Measurements from ENCODE around the gene ADGRB3. TPM values are rescaled to one million over a fixed set of nuclear protein-coding genes. Genes with fewer than 3 reads are reported as not detected.
"Not testable (repeated sequence)": the region's sequence is repeated elsewhere in the genome, so short reads cannot be mapped to it uniquely, and the experiment has no call there.

The ADGRB3 gene
- total and polyA plus RNA-seq, 4 donors = 26.9 to 99.7 (median 60.2) TPM

DNA sequence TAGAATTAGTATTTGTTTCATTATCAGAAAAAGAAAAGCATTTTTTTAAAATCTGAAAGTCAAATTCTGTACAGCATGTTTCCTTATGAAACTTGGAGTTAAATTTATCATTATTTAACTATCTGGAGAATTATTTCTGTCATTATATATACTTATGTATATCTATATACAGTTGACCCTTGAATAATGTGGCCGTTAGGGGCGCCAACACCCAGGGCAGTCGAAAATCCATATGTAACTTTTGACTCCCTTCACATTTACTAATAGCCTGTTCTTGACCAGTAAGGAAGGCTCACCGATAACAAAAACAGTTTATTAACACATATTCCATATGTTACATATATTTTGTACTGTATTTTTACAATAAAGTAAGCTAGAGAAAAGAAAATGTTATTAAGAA, 341.2 kb downstream of the ADGRB3 start:
- H3K36me3 ChIP-seq (ENCODE audit: control insufficient read depth, insufficient read depth, low read length) = peaks cover 2% of the 10 kb centered on the region
- no peaks in the 10 kb centered on the region for H3K27me3 ChIP-seq (ENCODE audit: control insufficient read depth, insufficient read depth, low read length)
- no peak overlapping the region for H3K4me3 ChIP-seq (ENCODE audit: low read depth, low read length)
- H3K27ac ChIP-seq (ENCODE audit: low read depth, low read length) = no peak overlapping the region
- no peak for DNase-seq (ENCODE audit: low read depth in 4 of 6, low spot score in 6 of 6)
- WGBS (ENCODE audit: insufficient coverage) = no CpG with 5 or more reads among the region's 4 CpGs
- no peaks in the 10 kb centered on the region for H3K4me1 ChIP-seq (ENCODE audit: control insufficient read depth, insufficient read depth, low read length)
- H3K9me3 ChIP-seq (ENCODE audit: control insufficient read depth, insufficient read depth, low read length) = no peaks in the 10 kb centered on the region

DNA sequence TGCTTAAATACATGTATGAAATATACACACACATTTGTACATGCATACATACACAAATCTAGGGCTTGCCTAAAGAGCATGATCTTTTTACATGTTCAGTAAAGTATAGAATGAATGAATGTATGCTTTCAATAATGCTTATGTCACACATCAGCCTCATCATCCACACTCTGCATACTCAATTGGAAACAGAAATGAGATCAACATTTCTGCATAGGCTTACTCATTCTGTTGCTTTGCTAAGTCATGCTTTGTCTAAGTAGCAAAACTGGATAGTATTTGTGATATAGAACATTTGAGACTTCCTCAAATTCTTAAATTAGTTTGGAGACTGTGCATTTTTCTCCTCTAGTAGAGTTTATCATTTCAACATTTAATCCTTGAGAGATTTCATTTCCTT, 343.3 kb downstream of the ADGRB3 start:
- no peaks in the 10 kb centered on the region for H3K9me3 ChIP-seq (ENCODE audit: control insufficient read depth, insufficient read depth, low read length)
- H3K36me3 ChIP-seq (ENCODE audit: control insufficient read depth, insufficient read depth, low read length) = no peaks in the 10 kb centered on the region
- H3K27ac ChIP-seq (ENCODE audit: low read depth, low read length) = no peak overlapping the region
- DNase-seq (ENCODE audit: low read depth in 4 of 6, low spot score in 6 of 6) = no peak
- no peak overlapping the region for H3K4me3 ChIP-seq (ENCODE audit: low read depth, low read length)
- H3K27me3 ChIP-seq (ENCODE audit: control insufficient read depth, insufficient read depth, low read length) = no peaks in the 10 kb centered on the region
- H3K4me1 ChIP-seq (ENCODE audit: control insufficient read depth, insufficient read depth, low read length) = no peaks in the 10 kb centered on the region

DNA sequence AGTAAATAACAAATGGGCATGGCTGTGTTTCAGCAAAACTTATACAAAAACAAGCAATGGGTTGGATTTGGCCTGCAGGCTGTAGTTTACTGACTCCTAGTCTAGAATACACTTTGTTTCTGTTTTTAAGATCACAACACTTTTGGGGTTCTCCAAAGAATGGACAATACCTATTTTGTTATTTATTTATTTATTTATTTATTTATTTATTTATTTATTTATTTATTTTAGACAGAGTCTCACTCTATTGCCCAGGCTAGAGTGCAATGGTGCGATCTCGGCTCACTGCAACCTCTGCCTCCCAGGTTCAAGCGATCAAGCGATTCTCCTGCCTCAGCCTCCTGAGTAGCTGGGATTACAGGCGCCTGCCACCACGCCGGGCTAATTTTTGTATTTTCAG, 346.6 kb downstream of the ADGRB3 start:
- not testable (repeated sequence) for H3K27ac ChIP-seq (ENCODE audit: low read depth, low read length); H3K36me3 ChIP-seq (ENCODE audit: control insufficient read depth, insufficient read depth, low read length); H3K27me3 ChIP-seq (ENCODE audit: control insufficient read depth, insufficient read depth, low read length); DNase-seq (ENCODE audit: low read depth in 4 of 6, low spot score in 6 of 6); H3K4me1 ChIP-seq (ENCODE audit: control insufficient read depth, insufficient read depth, low read length); H3K9me3 ChIP-seq (ENCODE audit: control insufficient read depth, insufficient read depth, low read length); H3K4me3 ChIP-seq (ENCODE audit: low read depth, low read length)
- WGBS (ENCODE audit: insufficient coverage) = 96% methylated on average over 7 of the region's 7 CpGs

DNA sequence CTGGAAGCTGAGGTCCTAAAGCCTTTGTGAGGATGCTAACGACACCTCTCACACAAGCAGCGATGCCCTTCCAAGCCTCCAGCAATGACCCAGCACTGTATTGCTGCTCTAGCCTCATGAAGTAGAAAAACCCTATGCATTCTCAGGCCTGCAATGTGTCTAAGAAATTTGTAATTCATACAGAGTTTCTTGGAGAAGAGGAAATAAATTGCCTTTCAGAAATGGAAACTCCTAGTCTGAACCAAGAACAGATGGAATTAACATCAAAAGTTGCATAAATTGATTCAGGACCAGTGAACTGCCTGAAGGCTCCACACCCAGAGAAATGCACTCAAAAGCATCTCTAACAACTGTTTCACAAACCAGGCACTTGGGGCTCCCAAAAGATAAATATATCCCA, 353.6 kb downstream of the ADGRB3 start:
- H3K4me3 ChIP-seq (ENCODE audit: low read depth, low read length) = no peak overlapping the region
- WGBS (ENCODE audit: insufficient coverage) = 92% methylated on average over 2 of the region's 2 CpGs
- no peak overlapping the region for H3K27ac ChIP-seq (ENCODE audit: low read depth, low read length)
- DNase-seq (ENCODE audit: low read depth in 4 of 6, low spot score in 6 of 6) = no peak
- H3K27me3 ChIP-seq (ENCODE audit: control insufficient read depth, insufficient read depth, low read length) = no peaks in the 10 kb centered on the region
- H3K4me1 ChIP-seq (ENCODE audit: control insufficient read depth, insufficient read depth, low read length) = no peaks in the 10 kb centered on the region
- no peaks in the 10 kb centered on the region for H3K36me3 ChIP-seq (ENCODE audit: control insufficient read depth, insufficient read depth, low read length)
- no peaks in the 10 kb centered on the region for H3K9me3 ChIP-seq (ENCODE audit: control insufficient read depth, insufficient read depth, low read length)

DNA sequence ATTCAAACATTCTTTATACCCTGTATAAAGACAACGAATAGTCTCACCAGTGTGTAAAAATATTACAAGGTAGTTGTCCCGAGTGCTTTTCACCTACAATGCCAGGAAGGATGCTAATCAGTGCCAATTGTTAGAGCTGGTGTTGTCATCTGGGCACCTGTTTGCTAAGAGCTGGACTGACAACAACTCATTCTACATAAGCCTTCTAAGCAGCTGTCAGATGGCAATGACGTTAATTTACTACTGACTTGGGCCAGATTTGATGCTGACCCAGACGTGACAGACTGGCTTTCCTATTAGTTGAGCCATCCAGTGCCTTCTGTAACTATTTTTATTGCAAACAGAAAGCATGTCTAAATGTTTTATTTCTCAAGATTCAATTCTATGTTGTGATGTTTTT, 355.2 kb downstream of the ADGRB3 start:
- H3K27me3 ChIP-seq (ENCODE audit: control insufficient read depth, insufficient read depth, low read length) = no peaks in the 10 kb centered on the region
- H3K4me3 ChIP-seq (ENCODE audit: low read depth, low read length) = no peak overlapping the region
- 75% methylated on average over 1 of the region's 4 CpGs for WGBS (ENCODE audit: insufficient coverage)
- H3K27ac ChIP-seq (ENCODE audit: low read depth, low read length) = no peak overlapping the region
- H3K4me1 ChIP-seq (ENCODE audit: control insufficient read depth, insufficient read depth, low read length) = no peaks in the 10 kb centered on the region
- H3K9me3 ChIP-seq (ENCODE audit: control insufficient read depth, insufficient read depth, low read length) = no peaks in the 10 kb centered on the region
- no peaks in the 10 kb centered on the region for H3K36me3 ChIP-seq (ENCODE audit: control insufficient read depth, insufficient read depth, low read length)
- DNase-seq (ENCODE audit: low read depth in 4 of 6, low spot score in 6 of 6) = peak in 2 of 6 donors; percentile 25 to 35

DNA sequence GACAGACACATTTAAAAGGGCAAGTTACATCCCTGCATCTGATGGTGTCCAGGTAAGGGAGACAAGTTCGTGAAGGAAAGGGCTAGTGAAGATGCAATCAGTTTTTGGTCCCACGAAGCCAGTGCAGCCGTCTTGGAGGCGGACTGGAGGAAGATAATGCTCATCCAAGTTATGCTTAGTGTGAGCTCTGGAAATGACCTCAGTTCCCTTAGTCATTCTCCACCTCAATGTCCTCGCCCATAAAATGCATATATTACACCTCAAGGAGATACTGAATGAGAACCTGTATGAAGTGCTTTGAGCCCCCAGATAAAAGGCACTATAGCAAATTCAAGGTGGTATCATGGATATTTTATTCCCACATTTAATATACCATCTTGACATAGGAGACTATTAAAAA, 358.8 kb downstream of the ADGRB3 start:
- peak in 1 of 6 donors; percentile 32 for DNase-seq (ENCODE audit: low read depth in 4 of 6, low spot score in 6 of 6)
- Histone ChIP-seq H3K4me3 (ENCODE audit: low read depth, low read length) (no peak overlapping the region), H3K4me1 (ENCODE audit: control insufficient read depth, insufficient read depth, low read length) (no peaks in the 10 kb centered on the region), H3K36me3 (ENCODE audit: control insufficient read depth, insufficient read depth, low read length) (no peaks in the 10 kb centered on the region), H3K9me3 (ENCODE audit: control insufficient read depth, insufficient read depth, low read length) (no peaks in the 10 kb centered on the region), H3K27me3 (ENCODE audit: control insufficient read depth, insufficient read depth, low read length) (no peaks in the 10 kb centered on the region), H3K27ac (ENCODE audit: low read depth, low read length) (no peak overlapping the region)
- 100% methylated on average over 1 of the region's 5 CpGs for WGBS (ENCODE audit: insufficient coverage)

DNA sequence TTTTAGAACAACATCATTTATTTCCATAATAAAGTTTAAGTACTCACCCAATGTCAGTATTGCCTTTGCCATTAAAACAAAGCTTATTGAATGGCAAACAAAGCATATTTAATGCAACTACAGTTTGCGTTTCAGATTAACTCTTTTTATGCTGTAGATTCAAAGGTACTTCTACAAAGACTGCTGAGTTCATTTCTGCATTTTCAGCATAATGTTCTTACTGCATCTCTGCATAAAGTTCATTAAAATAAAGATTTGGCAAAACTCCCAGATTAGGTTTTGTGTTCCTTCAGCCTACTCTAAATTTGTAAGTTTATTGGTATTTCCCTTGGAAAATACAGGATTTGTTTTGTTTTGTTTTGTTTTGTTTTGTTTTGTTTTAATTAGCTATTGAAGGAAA, 359.4 kb downstream of the ADGRB3 start:
- no peaks in the 10 kb centered on the region for H3K36me3 ChIP-seq (ENCODE audit: control insufficient read depth, insufficient read depth, low read length)
- H3K4me1 ChIP-seq (ENCODE audit: control insufficient read depth, insufficient read depth, low read length) = no peaks in the 10 kb centered on the region
- no peak overlapping the region for H3K4me3 ChIP-seq (ENCODE audit: low read depth, low read length)
- H3K9me3 ChIP-seq (ENCODE audit: control insufficient read depth, insufficient read depth, low read length) = no peaks in the 10 kb centered on the region
- H3K27me3 ChIP-seq (ENCODE audit: control insufficient read depth, insufficient read depth, low read length) = no peaks in the 10 kb centered on the region
- no peak overlapping the region for H3K27ac ChIP-seq (ENCODE audit: low read depth, low read length)
- no CpG with 5 or more reads among the region's 1 CpG for WGBS (ENCODE audit: insufficient coverage)
- peak in 2 of 6 donors; percentile 18 to 68 for DNase-seq (ENCODE audit: low read depth in 4 of 6, low spot score in 6 of 6)

DNA sequence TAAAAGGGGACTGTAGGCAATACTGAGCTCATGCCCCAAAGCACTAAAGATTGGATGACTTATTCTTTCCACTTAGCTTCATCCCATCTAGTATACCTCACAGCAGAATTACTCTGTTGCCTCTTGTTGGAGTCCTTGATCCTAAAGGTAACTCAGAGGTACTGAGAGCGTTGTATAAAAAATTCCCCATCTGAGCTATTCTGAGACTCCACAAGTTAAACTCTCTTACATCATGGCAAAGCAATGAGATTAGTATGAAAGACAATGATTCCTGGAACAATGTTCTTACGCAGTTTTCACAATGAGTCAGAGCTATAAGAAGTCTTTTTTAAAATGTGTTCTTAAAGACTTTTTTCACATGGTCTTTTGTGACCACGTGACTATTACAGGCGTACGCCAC, 370.1 kb downstream of the ADGRB3 start:
- no peak for DNase-seq (ENCODE audit: low read depth in 4 of 6, low spot score in 6 of 6)
- H3K27me3 ChIP-seq (ENCODE audit: control insufficient read depth, insufficient read depth, low read length) = no peaks in the 10 kb centered on the region
- H3K9me3 ChIP-seq (ENCODE audit: control insufficient read depth, insufficient read depth, low read length) = no peaks in the 10 kb centered on the region
- no peak overlapping the region for H3K4me3 ChIP-seq (ENCODE audit: low read depth, low read length)
- H3K27ac ChIP-seq (ENCODE audit: low read depth, low read length) = no peak overlapping the region
- WGBS (ENCODE audit: insufficient coverage) = no CpG with 5 or more reads among the region's 5 CpGs
- peaks cover 3% of the 10 kb centered on the region for H3K36me3 ChIP-seq (ENCODE audit: control insufficient read depth, insufficient read depth, low read length)
- no peaks in the 10 kb centered on the region for H3K4me1 ChIP-seq (ENCODE audit: control insufficient read depth, insufficient read depth, low read length)

DNA sequence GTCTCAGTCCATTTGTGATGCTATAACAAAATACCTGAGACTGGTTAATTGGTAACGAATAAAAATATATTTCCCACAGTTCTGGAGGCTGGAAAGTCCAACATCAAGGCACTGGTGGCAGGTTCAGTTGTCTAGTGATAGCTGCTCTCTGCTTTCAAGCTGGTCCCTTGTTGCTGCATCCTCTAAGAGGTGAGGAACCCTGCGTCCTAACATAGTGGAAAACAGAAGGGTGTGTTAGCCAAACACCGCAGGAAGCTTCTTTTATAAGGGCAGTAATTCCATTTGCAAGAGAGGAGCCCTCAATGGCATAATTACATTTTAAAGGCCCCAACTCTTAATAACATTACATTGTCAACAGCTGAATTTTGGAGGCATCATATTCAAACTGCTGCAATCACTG, 372.7 kb downstream of the ADGRB3 start:
- Histone ChIP-seq H3K4me3 (ENCODE audit: low read depth, low read length) (no peak overlapping the region), H3K4me1 (ENCODE audit: control insufficient read depth, insufficient read depth, low read length) (no peaks in the 10 kb centered on the region), H3K9me3 (ENCODE audit: control insufficient read depth, insufficient read depth, low read length) (no peaks in the 10 kb centered on the region), H3K36me3 (ENCODE audit: control insufficient read depth, insufficient read depth, low read length) (peaks cover 6% of the 10 kb centered on the region), H3K27me3 (ENCODE audit: control insufficient read depth, insufficient read depth, low read length) (no peaks in the 10 kb centered on the region), H3K27ac (ENCODE audit: low read depth, low read length) (no peak overlapping the region)
- no CpG with 5 or more reads among the region's 3 CpGs for WGBS (ENCODE audit: insufficient coverage)
- no peak for DNase-seq (ENCODE audit: low read depth in 4 of 6, low spot score in 6 of 6)

DNA sequence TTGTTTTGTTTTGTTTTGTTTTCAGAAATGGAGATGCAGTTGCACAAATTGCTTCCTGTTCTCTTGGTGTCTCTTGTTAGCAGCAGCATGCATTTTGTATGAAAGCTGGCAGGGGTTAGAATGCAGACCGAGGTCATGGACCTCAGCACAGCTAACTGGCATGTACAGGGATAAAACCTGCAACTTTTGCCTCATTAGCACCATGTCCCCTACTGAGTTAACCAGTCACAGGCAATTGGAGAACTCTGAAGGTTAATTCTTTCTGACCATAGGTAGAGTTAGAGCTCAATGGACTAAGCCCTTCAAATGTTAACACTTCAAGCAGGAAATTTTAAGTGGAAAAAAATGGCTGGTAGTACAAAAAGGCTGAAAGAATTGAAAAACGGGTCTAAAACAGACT, 377.1 kb downstream of the ADGRB3 start:
- H3K4me3 ChIP-seq (ENCODE audit: low read depth, low read length) = no peak overlapping the region
- WGBS (ENCODE audit: insufficient coverage) = no CpG with 5 or more reads among the region's 2 CpGs
- DNase-seq (ENCODE audit: low read depth in 4 of 6, low spot score in 6 of 6) = peak in 1 of 6 donors; percentile 15

More for the DNA sequence above, 377.1 kb downstream of the ADGRB3 start:
- Histone ChIP-seq H3K27ac (ENCODE audit: low read depth, low read length) (no peak overlapping the region), H3K9me3 (ENCODE audit: control insufficient read depth, insufficient read depth, low read length) (no peaks in the 10 kb centered on the region), H3K36me3 (ENCODE audit: control insufficient read depth, insufficient read depth, low read length) (peaks cover 6% of the 10 kb centered on the region), H3K27me3 (ENCODE audit: control insufficient read depth, insufficient read depth, low read length) (no peaks in the 10 kb centered on the region), H3K4me1 (ENCODE audit: control insufficient read depth, insufficient read depth, low read length) (no peaks in the 10 kb centered on the region)
